Prostate gland (tissue), 2 donors: ENCODE results near the gene DTX4.

ENCODE experiments used
- CTCF ChIP-seq, 4 experiments: fragments of 200-600 bp in 2 of 4; fragments of 450-650 bp in 2 of 4; sonication (generic) in 2 of 4; IDR thresholded peaks; 1 replicate in 3 of 4; 2 replicates in 1 of 4; pipeline ENCODE4 v1.5.1; 2016 to 2019; ENCODE audit warnings: antibody characterized with exemption in 4 of 4, mild to moderate bottlenecking in 2 of 4, moderate library complexity in 2 of 4
- POLR2A ChIP-seq: fragments of 450-650 bp; IDR thresholded peaks from one replicate; pipeline ENCODE4 v1.6.1; 2016; ENCODE audit warnings: antibody characterized with exemption, mild to moderate bottlenecking
- POLR2AphosphoS5 ChIP-seq: sonication (generic); formaldehyde crosslinking; IDR thresholded peaks from one replicate; pipeline ENCODE4 v1.6.1; 2017; ENCODE audit warnings: antibody characterized with exemption

GRCh38 chr11:59240322-59240721, 68.4 kb downstream of the DTX4 start:
- TF ChIP-seq CTCF (IDR thresholded peaks at IDR 0.05) (no peak), POLR2A (no peak), POLR2AphosphoS5 (no peak)
